AG08396 (cell line): ENCODE results near the gene PLVAP.

Experiments
- DNase-seq: peaks from one replicate; pipeline ENCODE4 v3.0.0; 2012; ENCODE audit warnings: low spot score, mixed read lengths

Gene PLVAP

GRCh38 chr19:17321655-17322489 is 55.3 kb downstream of the PLVAP start:
- DNase-seq = no peak

DNA sequence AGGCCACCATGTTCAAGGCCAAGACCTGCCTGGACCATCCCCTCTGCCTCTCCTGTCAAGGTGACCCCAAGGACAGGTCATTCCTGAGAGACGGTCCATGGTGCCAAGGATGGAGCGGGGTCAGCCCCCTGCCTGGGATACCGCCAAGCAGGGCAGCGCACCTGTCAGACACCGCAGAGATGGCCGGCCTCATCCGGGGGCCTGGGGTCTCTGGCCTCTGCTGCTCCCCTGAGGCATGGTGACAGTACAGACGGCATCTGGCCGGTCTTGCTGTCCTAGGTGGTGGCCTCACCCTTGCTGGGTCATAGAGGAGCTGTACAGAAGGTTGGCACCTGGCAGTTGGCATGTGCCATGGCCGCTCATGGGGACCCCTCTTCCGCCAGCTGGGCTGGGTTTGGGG is 56.7 kb downstream of the PLVAP start:
- no peak for DNase-seq

GRCh38 chr19:17319473-17320238 is 57.5 kb downstream of the PLVAP start:
- DNase-seq = no peak

GRCh38 chr19:17318966-17319365 is 58.2 kb downstream of the PLVAP start:
- DNase-seq = no peak

GRCh38 chr19:17314007-17314593 is 63.0 kb downstream of the PLVAP start:
- no peak for DNase-seq

DNA sequence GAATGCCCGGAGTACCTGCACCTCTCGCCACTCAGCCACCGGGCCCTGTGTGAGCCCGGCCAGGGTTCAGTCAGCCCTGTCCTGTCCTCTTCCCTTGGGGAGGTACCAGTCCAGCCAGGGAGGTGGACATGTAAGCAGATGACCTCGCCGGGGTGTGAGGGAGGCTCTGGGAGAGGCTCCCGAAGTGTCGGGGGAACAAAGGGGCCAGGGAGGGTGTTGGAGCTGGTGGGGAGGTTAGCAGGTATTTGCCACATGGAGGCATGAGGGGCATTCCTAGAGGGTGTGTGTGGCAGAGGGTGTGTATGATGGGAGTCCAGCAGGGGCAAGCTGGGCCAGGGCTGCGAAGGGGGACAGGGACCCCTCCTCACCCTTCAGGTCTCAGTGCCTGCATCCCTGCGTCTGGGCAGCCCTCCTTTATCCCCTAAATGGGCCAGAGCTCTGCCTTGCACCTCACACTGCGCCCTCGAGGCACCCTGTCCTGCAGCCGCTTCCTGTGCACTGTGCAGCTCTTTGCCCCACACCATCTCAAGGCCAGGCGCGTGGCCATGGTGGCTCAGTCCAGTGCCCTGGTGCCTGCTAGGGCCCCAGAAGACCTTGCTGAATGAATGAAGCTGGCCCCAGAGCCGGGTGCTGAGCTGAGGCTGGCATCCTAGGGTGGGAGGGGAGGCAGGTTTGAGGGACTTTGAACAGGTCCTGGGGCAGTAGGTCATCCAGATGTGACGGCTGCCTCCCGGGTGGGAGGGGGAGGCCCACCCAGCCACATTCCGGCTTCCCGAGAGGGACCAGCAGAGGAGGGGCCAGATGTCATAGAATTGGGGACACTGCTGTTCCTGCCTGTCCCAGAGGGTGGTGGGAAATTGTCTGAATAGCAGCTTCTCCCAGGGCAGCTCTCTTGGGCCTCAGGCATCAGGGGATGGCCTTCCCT is 64.7 kb downstream of the PLVAP start:
- no peak for DNase-seq

DNA sequence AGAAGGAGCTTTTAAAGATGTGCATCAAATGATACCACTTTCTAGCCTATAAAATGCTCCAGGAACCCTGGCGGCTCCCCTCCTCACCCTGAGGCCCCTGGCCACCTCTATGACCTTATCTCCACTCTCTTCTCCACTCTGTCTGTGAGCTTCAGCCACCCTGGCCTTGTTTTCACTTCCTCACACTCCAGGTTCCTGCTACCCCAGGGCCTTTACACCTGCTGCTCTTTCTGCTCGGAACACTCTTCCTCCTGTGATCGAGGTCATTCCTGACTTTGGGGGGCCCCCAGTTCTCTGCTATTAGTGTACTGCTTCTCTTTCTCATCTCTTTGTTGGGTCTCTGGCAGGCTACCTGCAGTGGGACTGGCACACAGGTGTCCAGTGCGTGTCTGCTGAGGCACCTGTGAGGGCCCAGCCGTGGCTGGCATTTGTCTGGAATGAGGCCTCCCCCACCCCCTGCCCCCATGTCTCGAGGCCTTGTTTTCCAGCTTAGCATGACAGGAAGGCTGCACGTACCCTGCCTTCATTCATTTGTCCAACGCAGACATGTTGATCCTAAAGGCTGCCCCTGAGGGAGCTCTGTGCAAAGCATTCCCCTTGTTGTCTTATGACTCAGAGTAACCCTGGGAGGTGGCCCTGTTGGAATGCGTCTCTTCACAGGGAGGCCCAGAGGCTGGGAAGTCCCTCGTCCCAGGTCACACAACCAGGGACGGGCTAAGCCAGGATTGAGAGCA is 65.5 kb downstream of the PLVAP start:
- no peak for DNase-seq

- no peak for DNase-seq
Observed at GRCh38 chr19:17309965-17310461, 67.1 kb downstream of the PLVAP start.

DNA sequence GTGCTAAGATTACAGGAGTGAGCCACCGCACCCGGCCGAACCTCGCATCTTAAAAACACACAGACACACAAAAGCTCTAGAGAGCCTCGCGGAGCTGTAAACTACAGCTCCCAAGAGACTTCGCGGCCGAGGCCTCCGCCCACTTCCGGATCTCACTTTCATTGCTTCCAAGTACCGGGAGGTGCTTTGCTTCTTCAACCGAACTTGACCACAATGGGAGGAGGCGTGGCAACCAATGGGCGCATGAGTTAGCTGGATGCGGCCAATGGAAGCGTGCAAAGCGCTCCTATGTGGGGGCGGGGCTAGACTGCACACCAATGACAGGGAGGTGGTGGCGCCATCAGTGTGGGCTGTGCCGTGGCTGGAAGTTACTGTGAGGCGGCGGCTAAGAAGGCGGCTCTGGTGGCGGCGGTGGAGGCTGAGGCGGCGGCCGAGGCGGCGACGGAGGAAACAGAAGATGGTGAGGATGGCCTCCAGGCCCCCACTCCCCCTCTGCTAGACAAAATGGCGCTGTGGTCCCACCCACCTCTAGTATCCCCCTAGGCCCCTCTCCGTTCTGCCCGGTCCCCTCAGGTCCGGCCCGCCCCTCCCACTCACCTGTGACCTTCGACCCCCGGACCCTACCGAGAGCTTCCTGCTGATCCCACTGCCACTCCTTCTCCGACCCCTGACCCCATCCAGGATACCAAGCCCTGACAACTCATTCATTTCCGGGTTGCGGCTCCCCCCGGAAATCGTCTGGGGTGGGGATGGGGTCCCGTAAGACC is 67.8 kb downstream of the PLVAP start, which contains the start of gene DDA1:
Gene DDA1 (plus strand): TSS at position 366 of the 767 bp plus-strand sequence. CDS start 92 bp downstream, at position 458.
- peak; percentile 97 for DNase-seq

DNA sequence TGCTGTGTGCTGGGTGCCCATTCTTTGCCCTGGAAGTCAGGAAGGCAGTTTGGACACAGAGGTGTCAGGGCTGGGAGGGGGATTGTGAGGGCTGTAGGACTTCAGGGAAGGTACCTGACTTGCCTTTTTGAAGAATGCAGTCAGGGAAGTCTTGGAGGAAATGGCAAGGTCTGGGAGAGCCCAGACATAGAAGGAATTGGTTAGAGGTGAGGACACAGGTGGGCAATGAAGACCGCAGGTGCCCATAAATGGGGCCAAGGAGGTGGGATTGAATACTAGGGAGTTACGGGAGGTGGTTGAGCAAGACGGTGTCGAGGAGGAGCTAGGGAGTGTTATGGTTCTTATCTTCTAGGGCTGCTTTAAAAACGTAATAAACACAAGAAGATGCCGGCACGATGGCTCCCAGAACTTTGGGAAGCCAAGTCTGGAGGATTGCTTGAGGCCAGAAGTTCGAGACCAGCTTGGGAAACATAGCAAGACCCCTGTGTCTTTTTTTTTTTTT is 69.2 kb downstream of the PLVAP start:
- no peak for DNase-seq

GRCh38 chr19:17306285-17306714 is 70.8 kb downstream of the PLVAP start:
- DNase-seq = no peak

DNA sequence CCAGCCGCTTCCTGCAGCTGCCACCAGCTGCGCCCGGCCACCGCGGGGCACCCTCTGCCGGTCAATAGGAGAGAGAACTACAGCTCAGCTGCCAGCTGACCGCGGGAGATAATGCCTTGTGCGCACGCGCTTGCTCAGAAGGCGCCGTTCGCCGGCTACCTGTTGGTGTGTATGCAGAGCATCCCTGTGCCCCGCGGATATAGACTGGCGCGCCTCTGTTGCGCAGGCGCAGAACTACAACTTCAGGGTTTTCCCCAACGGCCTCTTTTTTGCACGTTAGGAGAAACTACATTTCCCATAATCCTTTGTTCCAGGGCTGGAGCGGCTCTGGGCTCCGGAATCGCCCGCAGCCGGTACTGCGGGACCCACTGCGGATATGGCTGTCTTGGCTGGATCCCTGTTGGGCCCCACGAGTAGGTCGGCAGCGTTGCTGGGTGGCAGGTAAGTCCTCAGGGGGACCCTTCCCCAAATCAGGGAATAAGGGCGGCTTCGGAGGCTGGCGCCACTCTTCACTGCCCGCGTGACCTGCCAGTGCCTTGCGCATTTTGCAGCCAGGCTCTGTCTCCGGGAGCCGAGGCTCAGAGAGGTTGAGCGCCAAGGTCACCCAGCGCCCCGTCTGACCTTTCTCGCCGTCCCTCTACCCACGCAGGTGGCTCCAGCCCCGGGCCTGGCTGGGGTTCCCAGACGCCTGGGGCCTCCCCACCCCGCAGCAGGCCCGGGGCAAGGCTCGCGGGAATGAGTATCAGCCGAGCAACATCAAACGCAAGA is 71.4 kb downstream of the PLVAP start, which contains the start of gene MRPL34:
Gene MRPL34 (plus strand): TSS at position 356 of the 768 bp plus-strand sequence. CDS start 21 bp downstream, at position 377.
- DNase-seq = peak; percentile 91

- DNase-seq = no peak
Observed at GRCh38 chr19:17305216-17305516, 72.0 kb downstream of the PLVAP start.

GRCh38 chr19:17304386-17305215 is 72.5 kb downstream of the PLVAP start:
- DNase-seq = no peak

GRCh38 chr19:17303940-17304267 is 73.2 kb downstream of the PLVAP start:
- no peak for DNase-seq

- peak; percentile 98 for DNase-seq
Observed at GRCh38 chr19:17303167-17303939, 73.8 kb downstream of the PLVAP start, which contains the start of gene ABHD8. Gene ABHD8 (minus strand): TSS chr19:17303425. CDS start chr19:17301616, 1,809 bp downstream.
